ENCODE results near the gene HSPA9.

The HSPA9 gene

DNA sequence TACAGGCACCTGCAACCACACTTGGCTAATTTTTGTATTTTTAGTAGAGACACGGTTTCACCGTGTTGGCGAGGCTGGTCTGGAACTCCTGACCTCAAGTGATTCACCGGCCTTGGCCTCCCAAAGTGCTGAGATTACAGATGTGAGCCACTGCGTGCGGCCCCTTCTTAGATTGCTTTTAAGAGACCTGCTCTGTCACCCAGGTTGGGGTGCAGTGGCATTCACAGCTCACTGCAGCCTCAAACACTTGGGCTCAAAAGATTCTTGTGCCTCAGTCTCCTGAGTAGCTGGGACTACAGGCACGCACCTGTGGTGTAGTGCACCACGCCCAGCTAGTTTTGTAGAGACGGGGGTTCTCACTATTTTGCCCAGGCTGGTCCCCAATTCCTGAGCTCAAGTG, 11.0 kb downstream of the HSPA9 start:
- peaks cover 92% of the 10 kb centered on the region for H3K36me3 Mint-ChIP-seq (ENCODE audit: insufficient read depth)
- no peaks in the 10 kb centered on the region for H3K27me3 Mint-ChIP-seq
- H3K4me3 Mint-ChIP-seq = peak overlapping the region in 1 of 2 donors; percentile 82
- H3K27ac Mint-ChIP-seq = peak overlapping the region in 1 of 2 donors; percentile 90
- ATAC-seq (replicated peaks) = no peak
- no peak for DNase-seq
- no peaks in the 10 kb centered on the region for H3K9me3 Mint-ChIP-seq
- H3K4me1 Mint-ChIP-seq (ENCODE audit: low read depth in 2 of 2) = peaks cover 48 to 58% of the 10 kb centered on the region in 2 donors

- H3K27me3 Mint-ChIP-seq = no peaks in the 10 kb centered on the region
- H3K36me3 Mint-ChIP-seq (ENCODE audit: insufficient read depth) = peaks cover 92% of the 10 kb centered on the region
- no peak for DNase-seq
- H3K9me3 Mint-ChIP-seq = no peaks in the 10 kb centered on the region
- ATAC-seq (replicated peaks) = no peak
- peaks cover 47 to 57% of the 10 kb centered on the region in 2 donors for H3K4me1 Mint-ChIP-seq (ENCODE audit: low read depth in 2 of 2)
- H3K4me3 Mint-ChIP-seq = no peak overlapping the region
- H3K27ac Mint-ChIP-seq = peak overlapping the region in 1 of 2 donors; percentile 12
Observed at GRCh38 chr5:138563340-138564118, 11.7 kb downstream of the HSPA9 start.

GRCh38 chr5:138560971-138561370, 14.2 kb downstream of the HSPA9 start:
- Mint-ChIP-seq H3K4me3 (no peak overlapping the region), H3K36me3 (ENCODE audit: insufficient read depth) (peaks cover 89% of the 10 kb centered on the region), H3K9me3 (no peaks in the 10 kb centered on the region), H3K27me3 (no peaks in the 10 kb centered on the region), H3K27ac (no peak overlapping the region), H3K4me1 (ENCODE audit: low read depth in 2 of 2) (peaks cover 29 to 37% of the 10 kb centered on the region in 2 donors)
- DNase-seq (no peak), ATAC-seq (replicated peaks) (no peak)

DNA sequence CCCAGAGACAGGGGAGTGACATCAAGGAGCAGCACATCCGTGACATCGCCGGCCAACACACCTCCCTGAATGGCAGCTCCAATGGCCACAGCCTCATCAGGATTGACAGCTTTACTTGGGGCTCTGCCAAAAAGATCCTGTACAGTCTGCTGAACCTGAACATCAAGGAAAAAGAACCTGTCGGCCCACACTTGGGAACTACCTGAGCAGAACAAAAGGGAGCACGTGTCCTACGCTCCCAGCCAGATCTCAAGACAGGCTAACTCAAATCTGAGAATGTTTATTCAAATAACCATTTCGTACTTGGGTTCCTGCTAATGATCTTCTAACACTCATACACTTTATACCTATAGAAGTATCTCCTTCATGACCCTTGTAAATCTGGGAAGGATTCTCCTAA, 15.3 kb downstream of the HSPA9 start:
- Mint-ChIP-seq H3K27me3 (no peaks in the 10 kb centered on the region), H3K36me3 (ENCODE audit: insufficient read depth) (peaks cover 86% of the 10 kb centered on the region), H3K27ac (peak overlapping the region in 1 of 2 donors; percentile 55), H3K4me3 (no peak overlapping the region), H3K9me3 (no peaks in the 10 kb centered on the region), H3K4me1 (ENCODE audit: low read depth in 2 of 2) (peaks cover 22 to 27% of the 10 kb centered on the region in 2 donors)
- no peak for DNase-seq
- ATAC-seq (replicated peaks) = no peak

DNA sequence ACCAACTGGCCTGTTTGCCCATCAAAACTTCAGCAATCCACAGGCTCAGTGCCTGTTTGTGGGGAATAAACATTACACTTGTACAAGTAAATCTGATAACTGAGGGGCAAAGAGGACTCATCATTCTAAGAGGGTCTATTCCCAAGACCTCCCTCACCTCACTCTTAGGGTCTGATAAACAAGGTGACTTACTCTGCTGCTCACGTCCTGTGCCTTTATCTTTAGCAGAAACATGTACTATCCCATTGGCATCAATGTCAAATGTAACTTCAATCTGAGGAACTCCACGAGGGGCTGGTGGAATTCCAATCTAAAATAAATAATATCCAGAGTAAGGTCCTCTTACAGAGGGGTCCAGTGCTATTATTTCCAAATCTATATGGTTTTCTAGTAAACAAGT, 17.5 kb downstream of the HSPA9 start:
- ATAC-seq (replicated peaks) = no peak
- H3K36me3 Mint-ChIP-seq (ENCODE audit: insufficient read depth) = peaks cover 88% of the 10 kb centered on the region
- H3K4me3 Mint-ChIP-seq = no peak overlapping the region
- no peak for DNase-seq
- H3K27ac Mint-ChIP-seq = no peak overlapping the region
- H3K9me3 Mint-ChIP-seq = no peaks in the 10 kb centered on the region
- H3K4me1 Mint-ChIP-seq (ENCODE audit: low read depth in 2 of 2) = peaks cover 12 to 22% of the 10 kb centered on the region in 2 donors
- no peaks in the 10 kb centered on the region for H3K27me3 Mint-ChIP-seq

- DNase-seq (no peak), ATAC-seq (replicated peaks) (no peak)
- Mint-ChIP-seq H3K4me1 (ENCODE audit: low read depth in 2 of 2) (peaks cover 18 to 36% of the 10 kb centered on the region in 2 donors), H3K27ac (peak overlapping the region; percentile 35 to 38), H3K4me3 (no peak overlapping the region), H3K9me3 (no peaks in the 10 kb centered on the region), H3K36me3 (ENCODE audit: insufficient read depth) (peaks cover 67% of the 10 kb centered on the region), H3K27me3 (no peaks in the 10 kb centered on the region)
Observed at GRCh38 chr5:138554143-138554542, 21.1 kb downstream of the HSPA9 start.

- Mint-ChIP-seq H3K36me3 (ENCODE audit: insufficient read depth) (peaks cover 62% of the 10 kb centered on the region), H3K4me3 (no peak overlapping the region), H3K4me1 (ENCODE audit: low read depth in 2 of 2) (peaks cover 14 to 34% of the 10 kb centered on the region in 2 donors), H3K9me3 (no peaks in the 10 kb centered on the region), H3K27ac (no peak overlapping the region), H3K27me3 (no peaks in the 10 kb centered on the region)
- ATAC-seq (replicated peaks) (no peak), DNase-seq (no peak)
Observed at GRCh38 chr5:138553437-138554095, 21.6 kb downstream of the HSPA9 start.

GRCh38 chr5:138552657-138553056, 22.5 kb downstream of the HSPA9 start:
- Mint-ChIP-seq H3K4me1 (ENCODE audit: low read depth in 2 of 2) (peaks cover 22 to 43% of the 10 kb centered on the region in 2 donors), H3K27ac (peak overlapping the region in 1 of 2 donors; percentile 25)

GRCh38 chr5:138549414-138549813, 25.8 kb downstream of the HSPA9 start:
- ATAC-seq (replicated peaks) = no peak
- Mint-ChIP-seq H3K4me3 (no peak overlapping the region), H3K36me3 (ENCODE audit: insufficient read depth) (peaks cover 32% of the 10 kb centered on the region), H3K27me3 (no peaks in the 10 kb centered on the region), H3K4me1 (ENCODE audit: low read depth in 2 of 2) (peaks cover 38 to 63% of the 10 kb centered on the region in 2 donors), H3K27ac (no peak overlapping the region), H3K9me3 (no peaks in the 10 kb centered on the region)
- no peak for DNase-seq

More at GRCh38 chr5:138552657-138553056, 22.5 kb downstream of the HSPA9 start:
- no peak for DNase-seq
- Mint-ChIP-seq H3K36me3 (ENCODE audit: insufficient read depth) (peaks cover 55% of the 10 kb centered on the region), H3K27me3 (no peaks in the 10 kb centered on the region), H3K9me3 (no peaks in the 10 kb centered on the region), H3K4me3 (no peak overlapping the region)
- ATAC-seq (replicated peaks) = no peak

DNA sequence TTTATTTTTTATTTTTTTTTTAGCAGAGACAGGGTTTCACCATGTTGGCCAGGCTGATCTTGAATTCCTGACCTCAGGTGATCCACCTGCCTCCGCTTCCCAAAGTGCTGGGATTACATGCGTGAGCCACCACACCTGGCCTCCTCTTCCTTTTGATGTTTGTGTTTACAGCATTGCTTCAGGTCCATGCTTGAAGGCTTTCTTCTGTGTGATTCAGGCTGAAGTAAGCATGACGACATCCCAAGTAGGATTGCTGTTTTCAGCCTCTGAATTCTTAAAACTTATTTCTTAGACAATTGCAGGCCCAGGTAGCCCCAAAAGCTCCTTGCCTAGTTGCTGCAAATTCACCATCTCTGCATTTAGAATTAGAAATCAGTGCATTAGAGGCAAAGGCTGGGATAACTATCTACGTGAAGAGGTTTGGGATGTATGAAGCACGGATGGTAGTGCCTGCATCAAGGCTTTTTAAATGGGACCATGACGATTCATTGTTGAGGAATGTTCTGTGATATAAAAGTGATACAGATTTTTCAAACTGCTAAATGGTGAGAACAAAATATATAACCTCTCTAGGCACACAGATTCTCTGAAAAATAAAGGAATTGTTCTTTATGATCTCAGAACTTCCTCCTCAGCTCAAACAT, 29.2 kb downstream of the HSPA9 start:
- DNase-seq (no peak), ATAC-seq (replicated peaks) (no peak)
- peaks cover 47 to 60% of the 10 kb centered on the region in 2 donors for H3K4me1 Mint-ChIP-seq (ENCODE audit: low read depth in 2 of 2)
- peak overlapping the region in 1 of 2 donors; percentile 97 for H3K27ac Mint-ChIP-seq
- no peaks in the 10 kb centered on the region for H3K27me3 Mint-ChIP-seq
- H3K9me3 Mint-ChIP-seq = no peaks in the 10 kb centered on the region
- peak overlapping the region in 1 of 2 donors; percentile 95 for H3K4me3 Mint-ChIP-seq
- H3K36me3 Mint-ChIP-seq (ENCODE audit: insufficient read depth) = peaks cover 39% of the 10 kb centered on the region

GRCh38 chr5:138544181-138545134, 30.7 kb downstream of the HSPA9 start:
- H3K9me3 Mint-ChIP-seq = no peaks in the 10 kb centered on the region
- DNase-seq = no peak
- peak overlapping the region; percentile 85 to 95 for H3K4me3 Mint-ChIP-seq
- no peak for ATAC-seq (replicated peaks)
- H3K27me3 Mint-ChIP-seq = no peaks in the 10 kb centered on the region
- peak overlapping the region; percentile 97 to 100 for H3K27ac Mint-ChIP-seq
- H3K36me3 Mint-ChIP-seq (ENCODE audit: insufficient read depth) = peaks cover 34% of the 10 kb centered on the region
- H3K4me1 Mint-ChIP-seq (ENCODE audit: low read depth in 2 of 2) = peaks cover 47 to 69% of the 10 kb centered on the region in 2 donors

DNA sequence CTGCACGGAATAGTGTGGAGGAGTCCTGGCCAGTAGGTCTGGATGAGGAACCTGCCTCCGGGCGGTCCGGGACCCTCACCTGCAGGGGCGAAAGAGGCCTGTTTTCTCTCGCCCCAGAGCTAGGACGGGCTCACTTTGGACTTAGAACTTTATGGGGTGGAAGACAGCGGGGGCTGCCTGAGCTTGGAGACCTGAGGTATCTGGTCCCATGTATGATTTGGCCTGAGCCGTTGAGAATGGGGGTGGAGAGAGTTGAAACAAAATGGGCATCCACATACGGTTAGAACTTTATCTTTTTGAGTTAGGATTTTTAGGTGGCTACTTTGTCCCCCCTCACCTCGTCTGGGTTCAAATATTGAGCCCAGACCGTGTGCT, 31.5 kb downstream of the HSPA9 start:
- DNase-seq (no peak), ATAC-seq (replicated peaks) (peak; percentile 55)
- no peaks in the 10 kb centered on the region for H3K9me3 Mint-ChIP-seq
- no peaks in the 10 kb centered on the region for H3K27me3 Mint-ChIP-seq
- H3K4me1 Mint-ChIP-seq (ENCODE audit: low read depth in 2 of 2) = peaks cover 49 to 70% of the 10 kb centered on the region in 2 donors
- peak overlapping the region; percentile 85 to 95 for H3K4me3 Mint-ChIP-seq
- peaks cover 34% of the 10 kb centered on the region for H3K36me3 Mint-ChIP-seq (ENCODE audit: insufficient read depth)
- peak overlapping the region; percentile 97 to 100 for H3K27ac Mint-ChIP-seq
